GM21390 (cell line): ENCODE measurements around the gene IST1.
"Not testable (repeated sequence)": the region's sequence is repeated elsewhere in the genome, so short reads cannot be mapped to it uniquely, and the experiment has no call there.

ENCODE experiments used
- ATAC-seq: cut with Tn5 transposase; IDR thresholded peaks from one replicate; pipeline ENCODE4 v1.9.1; 2021; ENCODE audit not compliant: unreplicated experiment

IST1 gene

DNA sequence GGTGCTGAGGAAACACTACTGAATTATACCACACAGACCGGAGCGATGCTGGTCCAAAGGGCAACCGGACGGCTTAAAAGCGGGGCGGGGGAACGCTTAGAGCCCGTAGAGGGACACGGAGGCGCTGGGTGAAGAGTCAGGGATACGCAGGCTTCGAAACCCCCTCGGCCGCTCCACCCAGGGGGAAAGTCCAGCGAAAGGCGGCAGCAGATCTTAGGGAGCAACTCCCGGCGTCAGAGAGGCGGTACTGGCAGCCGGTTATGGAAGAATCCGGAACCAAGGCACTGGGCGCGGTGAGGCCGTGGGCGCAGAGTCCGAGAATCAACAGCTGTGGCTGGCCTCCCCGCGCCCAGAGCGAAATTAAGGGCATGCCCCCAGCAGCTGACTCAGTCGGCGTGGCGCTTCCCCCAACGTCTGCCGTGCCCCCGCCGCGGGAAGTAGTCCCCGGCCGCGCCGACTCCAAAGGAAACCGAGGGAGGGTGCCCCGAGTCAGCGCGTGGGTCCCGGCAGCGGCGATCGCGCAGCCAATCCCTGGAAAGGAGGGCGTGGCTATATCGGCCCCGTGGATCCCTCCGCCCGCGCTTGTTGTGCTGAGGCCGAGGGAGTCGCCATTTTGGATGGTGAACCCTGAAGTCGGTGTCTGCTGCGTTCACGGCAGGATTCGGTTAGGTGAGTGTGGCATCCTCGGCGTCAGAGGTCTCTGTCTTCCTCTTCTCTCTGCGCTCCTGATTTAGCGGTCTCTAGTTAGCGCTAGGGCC is at the start of gene IST1:
Gene IST1 (plus strand): TSS at position 611 of the 758 bp plus-strand sequence. CDS start 20,110 bp downstream, outside the sequence.
- peak; percentile 76 for ATAC-seq

DNA sequence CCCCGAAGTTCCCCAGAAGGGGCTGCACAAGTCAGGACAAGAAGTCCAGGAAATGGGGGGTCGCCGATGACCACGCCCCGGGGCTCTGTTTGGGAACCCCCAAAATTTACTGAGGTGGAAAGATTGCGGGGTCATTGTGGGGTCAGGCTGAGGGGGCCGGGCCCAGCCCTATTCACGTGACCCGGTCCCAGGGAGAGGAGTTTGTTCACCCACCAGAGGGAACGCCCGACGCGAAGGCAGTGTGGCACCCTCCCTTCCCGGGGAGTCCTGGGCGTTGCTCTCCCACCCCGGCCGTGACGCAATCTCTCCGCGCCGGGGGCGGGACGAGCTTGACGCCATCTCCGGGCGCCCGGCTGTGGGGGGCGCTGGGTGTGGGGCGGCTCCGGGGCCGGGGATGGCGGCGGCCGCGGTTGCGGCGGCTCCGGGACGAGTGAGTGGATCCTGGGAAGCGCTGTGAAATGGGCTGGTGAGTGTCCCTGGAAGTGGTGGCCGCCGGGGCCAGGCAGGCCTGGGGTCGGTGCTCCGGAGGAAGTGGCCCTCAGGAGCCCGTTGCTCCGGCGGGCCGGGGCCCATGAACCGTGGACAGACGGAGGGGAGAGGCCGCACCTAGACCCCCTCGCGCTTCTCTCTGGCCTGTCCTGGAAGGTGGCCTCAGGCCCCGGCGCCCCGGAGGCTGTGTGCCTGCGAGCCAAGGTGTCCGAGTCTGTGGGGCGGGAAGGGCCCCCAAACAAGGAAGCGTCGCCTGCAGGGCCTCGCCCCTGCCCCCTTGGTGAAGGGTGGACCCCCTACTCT is 49.5 kb upstream of the IST1 start, which contains the start of gene ATXN1L:
Gene ATXN1L (plus strand): TSS at position 338 of the 792 bp plus-strand sequence. CDS start 3,765 bp downstream, outside the sequence.
- peak; percentile 60 for ATAC-seq

DNA sequence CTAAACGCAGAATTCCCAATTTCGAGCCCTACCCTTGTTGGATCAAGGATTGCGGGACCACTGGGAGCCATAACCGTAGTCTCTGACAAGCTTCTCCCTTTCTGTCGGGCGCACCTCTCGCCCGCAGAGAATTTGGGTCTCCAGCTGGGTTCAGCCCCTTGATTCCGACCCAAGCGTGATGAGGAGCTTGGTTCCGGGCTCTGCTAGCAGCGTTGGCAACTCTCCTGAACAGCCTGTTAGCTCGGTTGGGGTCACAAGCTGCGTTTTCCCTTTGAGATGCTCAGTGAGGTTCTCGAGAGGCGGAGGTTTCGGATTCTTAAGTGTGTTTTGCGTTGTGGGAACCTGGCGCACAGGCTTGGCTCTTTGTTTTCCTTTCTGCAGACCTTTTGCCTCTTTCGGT is 48.9 kb upstream of the IST1 start:
- no peak for ATAC-seq

DNA sequence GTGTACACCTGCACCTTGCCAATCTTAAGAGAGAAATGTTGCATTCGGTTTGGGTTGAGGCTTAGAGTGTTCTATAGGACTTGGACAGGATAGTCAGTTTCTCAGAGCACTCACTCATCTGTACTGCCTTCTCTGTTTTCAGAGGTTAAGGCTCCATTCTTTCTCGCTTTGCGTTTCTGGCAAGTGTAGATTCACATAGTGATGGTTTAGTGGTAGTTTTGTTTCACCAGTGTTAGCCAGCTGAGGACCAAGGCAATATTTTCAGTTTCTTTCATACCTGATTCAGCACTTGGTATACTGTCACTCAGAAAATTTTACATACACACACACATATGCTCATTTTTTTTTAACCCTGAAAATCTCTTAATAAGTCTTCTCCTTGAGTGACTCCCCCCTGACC is 48.2 kb upstream of the IST1 start:
- ATAC-seq = no peak

GRCh38 chr16:71848622-71849021 is 46.7 kb upstream of the IST1 start:
- no peak for ATAC-seq

DNA sequence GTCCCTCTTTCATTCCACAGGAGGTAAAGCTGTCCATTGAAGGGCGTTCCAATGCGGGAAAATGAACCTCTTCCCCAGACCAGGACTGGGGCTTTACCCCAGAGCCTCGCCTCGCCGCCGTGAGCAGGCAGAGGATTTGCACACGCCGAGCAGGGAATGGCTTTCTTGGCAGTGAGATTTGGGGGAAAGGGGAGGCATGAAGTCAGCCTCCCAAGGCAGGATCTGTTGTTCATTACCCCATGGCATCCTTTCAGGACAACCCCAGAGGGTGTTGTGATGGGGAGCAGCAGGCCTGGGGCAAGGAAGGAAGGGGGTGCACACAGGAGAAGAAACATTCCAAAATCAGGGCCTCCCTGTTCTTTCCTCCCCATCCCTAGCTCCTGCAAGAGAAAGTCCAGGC is 43.6 kb upstream of the IST1 start:
- ATAC-seq = no peak

GRCh38 chr16:71852158-71852557 is 43.2 kb upstream of the IST1 start:
- ATAC-seq = no peak

DNA sequence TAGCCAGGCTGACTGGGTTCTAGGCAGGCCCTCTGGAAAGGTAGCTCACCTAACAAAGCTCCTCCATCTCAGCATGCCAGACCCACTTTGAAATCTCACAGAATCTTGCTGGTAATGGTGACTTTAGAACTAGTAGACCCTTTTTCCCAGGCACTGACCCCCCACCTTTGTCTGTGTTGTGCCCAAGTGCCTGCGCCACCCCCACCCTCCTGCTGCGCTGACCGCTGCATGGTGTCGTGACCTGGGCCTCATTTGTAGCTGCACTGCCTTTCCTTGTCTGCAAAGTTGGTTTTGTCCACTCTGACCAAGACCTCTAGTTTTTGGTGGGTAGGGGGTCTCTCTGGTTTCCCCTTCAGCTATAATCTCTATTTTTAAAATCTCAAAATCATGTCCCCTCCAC is 42.8 kb upstream of the IST1 start:
- no peak for ATAC-seq

DNA sequence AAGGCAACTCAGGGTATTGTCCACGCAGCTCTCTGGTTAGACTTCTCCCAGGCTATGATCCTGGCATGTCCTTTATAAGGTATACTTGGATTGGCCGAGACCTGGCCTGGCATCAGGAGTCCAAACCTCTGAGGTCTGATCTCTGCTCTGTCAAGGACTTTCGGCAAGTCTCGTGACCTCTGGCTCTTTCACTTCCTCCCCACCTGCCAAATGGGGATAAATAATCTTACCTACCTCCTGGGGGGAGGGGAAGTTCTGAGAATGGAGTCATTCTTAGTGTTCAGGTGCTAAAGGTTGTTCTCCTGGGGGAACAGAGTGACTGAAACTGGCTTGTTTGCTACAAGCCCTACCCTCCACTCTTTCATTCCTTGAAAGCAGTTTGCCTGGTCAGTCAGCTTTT is 41.9 kb upstream of the IST1 start:
- peak; percentile 71 for ATAC-seq

GRCh38 chr16:71854369-71854948 is 40.9 kb upstream of the IST1 start:
- no peak for ATAC-seq

- no peak for ATAC-seq
Observed at GRCh38 chr16:71855937-71856662, 39.2 kb upstream of the IST1 start.

GRCh38 chr16:71859762-71860521 is 35.4 kb upstream of the IST1 start:
- ATAC-seq = no peak

- ATAC-seq = no peak
Observed at GRCh38 chr16:71863995-71864394, 31.3 kb upstream of the IST1 start.

DNA sequence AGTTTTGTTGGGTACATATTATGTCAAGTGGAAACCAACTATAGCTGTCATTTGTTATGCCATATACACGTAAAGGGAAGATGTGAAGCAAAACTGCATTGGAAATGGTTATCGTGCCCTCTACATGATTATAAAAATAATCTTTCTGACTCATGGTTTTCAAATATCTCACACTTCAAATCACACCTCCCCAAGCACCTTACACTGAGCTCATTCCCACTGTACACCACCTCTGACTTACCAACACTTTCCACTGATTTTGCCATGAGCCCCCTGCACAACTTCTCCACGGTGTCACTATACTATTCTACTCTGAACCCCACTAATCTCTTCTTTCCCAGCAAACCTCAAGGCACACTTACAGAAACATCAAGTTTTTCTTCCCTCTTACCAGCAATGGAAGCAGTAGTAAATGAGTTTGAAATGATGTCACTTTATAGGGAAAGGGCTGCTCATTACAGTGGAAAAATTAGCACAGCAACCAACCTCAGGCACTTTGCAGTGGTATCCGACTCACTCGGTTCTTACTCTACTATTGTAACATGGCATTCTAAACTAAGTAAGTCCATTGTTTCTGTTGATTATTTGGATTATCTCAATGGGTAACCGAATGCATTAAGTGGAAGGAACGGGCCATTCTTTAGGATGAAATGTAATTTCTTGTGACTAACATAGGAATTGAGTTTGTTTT is 30.0 kb upstream of the IST1 start:
- no peak for ATAC-seq

DNA sequence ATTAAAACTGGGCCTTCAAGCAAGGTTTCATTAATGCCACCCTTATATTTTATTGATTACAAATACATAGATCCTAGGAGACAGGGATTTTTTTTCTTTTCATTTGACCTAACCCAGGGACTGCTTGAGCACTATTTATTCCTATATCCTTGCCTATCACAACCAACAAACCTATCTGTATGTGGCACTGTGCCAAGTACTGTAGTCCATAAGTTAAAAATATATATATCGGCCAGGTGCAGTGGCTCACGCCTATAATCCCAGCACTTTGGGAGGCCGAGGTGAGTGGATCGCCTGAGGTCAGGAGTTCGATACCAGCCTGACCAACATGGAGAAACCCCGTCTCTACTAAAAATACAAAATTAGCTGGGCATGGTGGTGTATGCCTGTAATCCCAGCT is 28.2 kb upstream of the IST1 start:
- not testable (repeated sequence) for ATAC-seq

- ATAC-seq = no peak
Observed at GRCh38 chr16:71867939-71868338, 27.4 kb upstream of the IST1 start.

GRCh38 chr16:71869089-71869488 is 26.2 kb upstream of the IST1 start:
- no peak for ATAC-seq

GRCh38 chr16:71870818-71871217 is 24.5 kb upstream of the IST1 start:
- ATAC-seq = no peak

DNA sequence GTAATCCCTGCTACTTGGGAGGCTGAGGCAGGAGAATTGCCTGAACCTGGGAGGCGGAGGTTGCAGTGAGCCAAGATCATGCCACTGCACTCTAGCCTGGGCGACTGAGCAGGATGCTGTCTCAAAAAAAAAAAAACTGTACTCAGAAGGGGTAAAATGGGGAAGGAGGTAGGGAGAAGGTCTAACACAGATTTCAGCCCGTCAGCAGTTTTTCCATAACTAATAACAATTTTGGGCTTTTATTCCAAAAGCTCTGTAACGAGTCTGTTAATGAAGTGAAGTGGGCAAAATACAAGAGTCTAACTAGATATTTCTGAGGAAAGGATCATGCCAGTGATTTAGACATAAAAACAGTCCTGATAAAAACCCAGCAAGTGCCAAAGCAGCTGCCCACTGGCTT is 22.1 kb upstream of the IST1 start:
- no peak for ATAC-seq

DNA sequence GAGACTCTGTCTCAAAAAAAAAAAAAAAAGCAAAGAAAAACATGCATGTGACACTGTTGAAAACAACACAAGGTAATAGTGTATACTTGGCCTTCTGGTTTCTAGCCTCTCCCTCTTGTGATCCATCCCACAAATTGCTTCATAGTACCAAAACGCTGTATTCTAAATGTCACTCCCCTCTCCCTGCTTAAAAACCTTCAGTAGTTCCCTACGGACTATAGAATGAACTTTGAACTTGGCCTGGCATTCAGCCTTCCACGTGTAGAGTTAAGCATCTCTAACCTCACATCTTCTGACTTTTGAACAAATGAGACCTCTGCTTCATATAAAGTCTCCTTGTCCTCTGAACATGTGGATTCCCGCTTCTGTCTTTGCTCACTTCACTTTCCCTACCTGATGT is 16.4 kb upstream of the IST1 start:
- ATAC-seq = no peak
